NCI-H1105 treated with DMSO at 0.1 percent for 48 hours (cell line): ENCODE measurements around the gene NEFH.
A peak's percentile ranks its signal among the peaks of the same experiment; 100 is the strongest.

Source experiments
- DNase-seq: peaks from one replicate; lab custom pipeline; 2025; lab: John Stamatoyannopoulos, UW

NEFH gene

GRCh38 chr22:29503811-29504372 lies 23.9 kb downstream of the NEFH start:
- DNase-seq, result peak; percentile 18

- no peak for DNase-seq
These were observed 29.3 kb downstream of the NEFH start for GRCh38 chr22:29509298-29509697.

GRCh38 chr22:29509815-29510214 lies 29.8 kb downstream of the NEFH start:
- DNase-seq, result no peak

- no peak for DNase-seq
These were observed 30.5 kb downstream of the NEFH start for GRCh38 chr22:29510542-29510941.

- DNase-seq, result no peak
These were observed 31.3 kb downstream of the NEFH start for GRCh38 chr22:29511126-29511862.

- no peak for DNase-seq
These were observed 32.0 kb downstream of the NEFH start for GRCh38 chr22:29512031-29512430.

- DNase-seq, result peak; percentile 29
These were observed 37.3 kb downstream of the NEFH start for GRCh38 chr22:29517215-29517908.

- DNase-seq, result no peak
These were observed 38.4 kb downstream of the NEFH start for GRCh38 chr22:29518427-29518826.

GRCh38 chr22:29519996-29520395 lies 40.0 kb downstream of the NEFH start:
- no peak for DNase-seq

- DNase-seq, result no peak
These were observed 40.8 kb downstream of the NEFH start for GRCh38 chr22:29520851-29521250.

- DNase-seq, result no peak
These were observed 41.5 kb downstream of the NEFH start for GRCh38 chr22:29521526-29521925.

GRCh38 chr22:29523761-29524160 lies 43.7 kb downstream of the NEFH start:
- DNase-seq, result no peak

- DNase-seq, result peak; percentile 0
These were observed 44.6 kb downstream of the NEFH start for GRCh38 chr22:29524442-29525191.

GRCh38 chr22:29528144-29528543 lies 48.1 kb downstream of the NEFH start:
- DNase-seq, result no peak

GRCh38 chr22:29530716-29531115 lies 50.7 kb downstream of the NEFH start:
- DNase-seq, result no peak

- no peak for DNase-seq
These were observed 51.4 kb downstream of the NEFH start for GRCh38 chr22:29531419-29531818.

GRCh38 chr22:29536411-29536810 lies 56.4 kb downstream of the NEFH start:
- DNase-seq, result no peak

GRCh38 chr22:29539105-29539504 lies 59.1 kb downstream of the NEFH start:
- no peak for DNase-seq
